GM12873 (cell line): ENCODE measurements around the gene SANBR.

ENCODE experiments used
- TF ChIP-seq, protein P1 (sequence below): IDR thresholded peaks from 2 replicates; pipeline ENCODE4 v1.5.1; 2012; ENCODE audit warnings: low read depth, mild to moderate bottlenecking, moderate library complexity, low read length, control low read depth; ENCODE audit not compliant: insufficient read depth; ENCODE audit errors: missing control alignments

The SANBR gene

DNA sequence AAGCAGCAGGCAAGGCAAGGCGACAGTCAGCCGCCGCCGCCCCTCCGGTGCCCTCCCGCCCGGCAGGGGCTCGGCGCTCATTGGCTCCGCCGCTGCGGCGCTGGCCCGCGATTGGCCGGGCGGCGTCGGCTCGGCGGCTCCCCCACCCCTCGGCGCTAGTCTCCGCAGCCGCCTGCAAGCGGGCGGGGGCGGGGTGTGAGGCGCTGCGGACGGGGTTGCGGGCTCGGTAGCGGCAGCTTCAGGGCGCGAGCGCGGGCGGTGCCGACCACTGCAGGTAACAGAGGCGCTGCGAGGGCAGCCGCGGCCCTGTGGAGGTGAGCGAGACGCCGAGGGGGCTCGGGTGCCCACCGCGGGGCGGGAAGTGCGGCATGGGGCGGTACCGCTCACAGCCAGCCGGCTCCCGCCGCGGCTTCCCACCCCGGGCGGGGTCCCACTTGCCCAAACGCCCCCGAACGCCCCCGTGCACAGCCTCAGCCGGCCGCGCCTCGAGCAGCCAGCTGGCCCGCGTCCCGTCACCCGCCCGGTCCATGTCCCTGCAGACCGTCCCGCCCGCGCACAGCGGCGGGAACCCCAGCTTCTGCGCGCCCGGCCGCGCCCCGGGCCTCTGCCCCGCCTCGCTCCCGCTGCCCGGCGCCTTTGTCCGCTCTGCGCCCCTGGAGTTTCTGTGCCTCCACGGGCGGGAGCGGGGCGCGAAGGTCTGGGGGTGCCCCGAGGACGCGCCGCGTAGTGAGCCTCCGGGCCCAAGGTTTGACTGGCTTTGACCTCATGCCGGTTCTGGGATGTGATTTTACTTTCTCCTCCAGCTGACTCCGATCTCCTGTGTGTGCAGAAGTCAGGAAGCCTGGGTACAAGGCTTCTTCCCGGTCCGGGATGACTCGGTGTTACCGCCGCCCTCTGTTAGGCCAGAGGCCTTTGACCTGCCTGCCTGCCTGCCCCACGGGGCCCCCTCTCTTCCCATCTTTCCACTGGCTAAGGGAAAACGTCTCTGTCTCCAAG is at the start of gene SANBR:
Gene SANBR, plus strand, starts transcription at position 158 of the 996 bp plus-strand sequence. CDS start 4,480 bp downstream, outside the sequence.
- TF ChIP-seq, protein P1, sequence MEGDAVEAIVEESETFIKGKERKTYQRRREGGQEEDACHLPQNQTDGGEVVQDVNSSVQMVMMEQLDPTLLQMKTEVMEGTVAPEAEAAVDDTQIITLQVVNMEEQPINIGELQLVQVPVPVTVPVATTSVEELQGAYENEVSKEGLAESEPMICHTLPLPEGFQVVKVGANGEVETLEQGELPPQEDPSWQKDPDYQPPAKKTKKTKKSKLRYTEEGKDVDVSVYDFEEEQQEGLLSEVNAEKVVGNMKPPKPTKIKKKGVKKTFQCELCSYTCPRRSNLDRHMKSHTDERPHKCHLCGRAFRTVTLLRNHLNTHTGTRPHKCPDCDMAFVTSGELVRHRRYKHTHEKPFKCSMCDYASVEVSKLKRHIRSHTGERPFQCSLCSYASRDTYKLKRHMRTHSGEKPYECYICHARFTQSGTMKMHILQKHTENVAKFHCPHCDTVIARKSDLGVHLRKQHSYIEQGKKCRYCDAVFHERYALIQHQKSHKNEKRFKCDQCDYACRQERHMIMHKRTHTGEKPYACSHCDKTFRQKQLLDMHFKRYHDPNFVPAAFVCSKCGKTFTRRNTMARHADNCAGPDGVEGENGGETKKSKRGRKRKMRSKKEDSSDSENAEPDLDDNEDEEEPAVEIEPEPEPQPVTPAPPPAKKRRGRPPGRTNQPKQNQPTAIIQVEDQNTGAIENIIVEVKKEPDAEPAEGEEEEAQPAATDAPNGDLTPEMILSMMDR: no peak

DNA sequence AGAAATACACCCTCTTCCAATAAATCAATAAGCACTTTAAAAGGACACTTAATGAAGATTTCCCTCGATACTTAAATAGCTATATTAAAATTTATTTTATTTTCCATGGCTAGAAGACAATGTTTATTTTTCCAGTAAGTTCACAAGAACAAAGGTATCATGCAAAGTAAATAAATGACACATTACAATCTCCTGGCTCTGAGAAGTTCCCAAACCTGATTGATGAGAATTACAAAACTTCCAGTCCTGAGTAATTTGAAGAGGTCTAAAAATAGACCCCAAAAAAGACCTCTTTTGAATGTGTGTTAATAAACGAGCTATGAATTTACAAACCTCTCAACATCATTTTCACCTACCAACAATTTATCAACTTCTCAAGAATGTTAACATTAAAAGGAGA is 49.7 kb upstream of the SANBR start:
- TF ChIP-seq, protein P1: no peak

DNA sequence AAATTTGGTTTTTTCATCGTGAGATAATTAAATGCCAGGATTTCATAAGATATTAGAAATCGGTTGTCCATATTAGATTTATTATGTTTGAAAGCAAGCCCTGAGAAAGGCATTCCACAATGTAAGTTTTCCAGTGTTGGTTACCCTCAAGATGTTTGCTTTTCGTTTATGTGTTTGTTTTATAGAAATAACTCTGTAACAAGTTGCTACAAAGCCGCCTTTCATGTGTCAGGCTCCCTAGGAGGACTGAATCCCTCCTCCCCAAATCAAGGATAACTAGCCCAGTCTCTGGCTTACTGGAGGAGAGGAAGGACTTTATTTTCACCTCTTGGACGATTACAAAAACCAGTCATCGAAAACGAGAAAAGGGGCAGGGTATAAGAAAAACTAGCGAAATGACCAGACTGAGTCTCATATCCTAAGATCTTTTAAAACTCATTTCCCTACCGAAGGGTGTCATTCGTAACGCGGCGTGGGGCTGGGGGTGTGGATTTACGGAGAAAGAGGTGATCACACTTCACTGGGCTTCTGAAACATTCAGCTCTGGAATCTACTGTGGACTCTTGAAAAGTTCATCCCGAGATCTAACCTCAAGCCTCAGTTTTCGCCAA is 49.2 kb upstream of the SANBR start:
- TF ChIP-seq, protein P1: no peak

DNA sequence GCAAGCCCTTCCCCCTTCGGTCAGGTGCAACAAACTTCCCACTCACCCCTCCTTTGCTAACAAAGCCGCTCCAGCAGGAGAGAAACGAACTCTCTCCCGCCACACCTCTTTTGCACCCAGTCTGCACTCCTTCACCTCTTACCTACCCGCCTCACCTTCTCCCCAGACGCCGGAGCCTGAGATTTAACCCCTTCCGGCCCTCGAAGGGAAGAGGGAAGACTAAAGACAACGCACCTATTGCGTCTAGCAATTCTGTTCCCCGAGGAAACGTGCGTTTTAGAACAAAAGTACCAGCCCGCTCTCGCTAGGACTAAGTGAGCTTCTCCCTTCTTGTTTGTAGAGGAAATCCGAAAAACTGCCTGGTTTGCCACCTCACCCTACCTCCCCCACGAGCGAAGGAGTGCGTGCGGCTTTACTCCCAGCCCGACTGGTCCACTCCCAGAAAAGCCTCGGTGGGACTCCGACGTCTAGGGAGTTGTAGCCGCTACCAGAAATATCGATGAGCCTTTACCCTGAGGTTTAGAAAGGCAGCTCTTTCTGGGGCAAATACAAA is 48.6 kb upstream of the SANBR start:
- TF ChIP-seq, protein P1: no peak

DNA sequence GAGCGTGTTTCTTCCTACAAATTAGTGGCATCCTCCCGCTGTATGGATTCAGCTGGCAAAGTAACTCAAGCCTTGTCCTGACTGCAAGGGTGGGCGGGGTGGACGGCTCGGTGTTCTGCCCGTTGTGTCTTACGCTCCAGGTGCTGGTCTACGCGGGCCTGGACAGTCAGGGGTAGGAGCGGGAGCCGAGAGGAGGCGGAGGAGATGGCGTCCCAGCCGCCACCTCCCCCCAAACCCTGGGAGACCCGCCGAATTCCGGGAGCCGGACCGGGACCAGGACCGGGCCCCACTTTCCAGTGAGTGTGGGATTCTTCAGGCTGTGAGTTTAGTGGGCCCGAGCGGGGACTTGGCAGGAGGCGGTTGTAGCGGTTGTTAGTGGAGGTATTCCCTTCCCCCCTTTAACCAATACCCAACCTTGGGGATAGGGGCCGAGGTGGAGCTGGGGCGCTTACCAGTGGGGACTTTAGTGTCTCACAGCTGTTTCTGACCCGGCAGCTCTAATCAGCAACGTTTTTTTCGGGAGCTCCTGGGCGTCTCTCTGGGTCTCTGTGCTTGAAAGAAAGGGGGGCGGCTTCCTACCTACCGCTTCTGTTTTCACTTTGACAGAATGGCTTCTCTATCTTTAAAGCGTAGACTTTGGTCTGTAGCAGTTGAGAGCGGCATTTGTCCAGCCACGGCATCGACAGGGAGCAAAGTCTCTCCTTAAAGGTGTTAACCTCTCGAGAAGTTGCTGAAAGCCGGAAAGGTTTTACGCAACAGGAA is 47.9 kb upstream of the SANBR start, which contains the start of the genes PEX13 and PUS10:
Gene PEX13, plus strand, starts transcription at position 165 of the 762 bp plus-strand sequence. Its CDS starts 40 bp downstream, at position 205.
Gene PUS10, minus strand, starts transcription at position 700 of the 762 bp plus-strand sequence. CDS start 6,365 bp downstream, outside the sequence.
- TF ChIP-seq, protein P1: no peak

DNA sequence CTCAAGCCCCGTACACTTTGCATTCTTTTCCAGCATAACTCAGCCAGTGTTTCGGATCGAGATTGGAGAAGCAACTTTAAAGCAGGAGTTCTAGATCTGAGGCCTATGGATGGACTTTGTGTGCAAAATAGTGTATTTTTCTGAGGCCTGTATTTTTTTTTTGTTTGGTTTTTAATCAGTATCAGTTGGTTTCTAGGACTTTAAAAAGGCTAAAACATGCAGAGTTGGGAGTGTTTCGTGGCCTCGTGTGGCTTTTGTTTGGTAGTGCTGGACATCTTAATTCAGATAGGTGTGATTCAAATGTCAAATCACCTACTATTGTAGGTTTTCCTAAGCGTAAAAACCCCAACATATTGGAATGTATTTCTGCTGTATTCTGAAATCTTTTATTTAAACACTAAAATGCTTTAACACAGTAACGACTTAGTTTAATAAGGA is 47.3 kb upstream of the SANBR start:
- TF ChIP-seq, protein P1: no peak
